WTC11 (cell line): ENCODE data around the gene PTN. TPM values are rescaled to one million over a fixed set of nuclear protein-coding genes. Genes with fewer than 3 reads are reported as not detected.

ENCODE experiments used
- ATAC-seq: fragments of 200-7000 bp; cut with Tn5 transposase; 2 replicates; pipeline ENCODE4 v1.10.0; 2021; ENCODE audit warnings: mild to moderate bottlenecking, moderate library complexity
- CTCF ChIA-PET: fragments of 300-600 bp; sonication (Branson Sonifier 250); formaldehyde crosslinking; loops from one replicate; lab custom pipeline; 2021; ENCODE audit warnings: antibody characterized with exemption; lab: Charles Lee
- POLR2A ChIA-PET: fragments of 350-600 bp; sonication (Branson Sonifier 250); formaldehyde crosslinking; loops from one replicate; lab custom pipeline; 2021; ENCODE audit warnings: antibody characterized with exemption; lab: Charles Lee
- DNase-seq: peaks from one replicate; pipeline ENCODE4 v3.0.0; 2021; ENCODE audit warnings: low spot score
- H3K27ac Mint-ChIP-seq: 2 replicates; pipeline ENCODE4 v1.8.0; 2021; ENCODE audit warnings: mixed read lengths
- H3K27me3 Mint-ChIP-seq: 2 replicates; pipeline ENCODE4 v1.8.0; 2021; ENCODE audit warnings: low read depth, mild to moderate bottlenecking, moderate library complexity, mixed read lengths
- H3K36me3 Mint-ChIP-seq: 2 replicates; pipeline ENCODE4 v1.8.0; 2021; ENCODE audit warnings: mixed read lengths
- H3K4me1 Mint-ChIP-seq: 2 replicates; pipeline ENCODE4 v1.8.0; 2022; ENCODE audit warnings: mixed read lengths
- H3K4me3 Mint-ChIP-seq: 2 replicates; pipeline ENCODE4 v1.8.0; 2021; ENCODE audit warnings: mild to moderate bottlenecking, moderate library complexity, mixed read lengths
- H3K9me3 Mint-ChIP-seq: 2 replicates; pipeline ENCODE4 v1.8.0; 2021; ENCODE audit warnings: mixed read lengths
- ATF2 ChIP-seq: sonication (generic); formaldehyde crosslinking; IDR thresholded peaks from 2 replicates; pipeline ENCODE4 v1.8.1; 2022; ENCODE audit warnings: low read depth, missing genetic modification reagents, borderline replicate concordance
- ATF6 ChIP-seq: sonication (generic); formaldehyde crosslinking; IDR thresholded peaks from 2 replicates; pipeline ENCODE4 v1.8.1; 2023; ENCODE audit warnings: mild to moderate bottlenecking, missing genetic modification reagents
- CBFB ChIP-seq: sonication (generic); formaldehyde crosslinking; IDR thresholded peaks from 2 replicates; pipeline ENCODE4 v1.8.1; 2022; ENCODE audit warnings: mild to moderate bottlenecking, low read depth, missing genetic modification reagents
- CTCF ChIP-seq: fragments of 200-600 bp; IDR thresholded peaks from 2 replicates; pipeline ENCODE4 v1.8.0; 2022; ENCODE audit warnings: antibody characterized with exemption
- EMX1 ChIP-seq: fragments of 250-450 bp; sonication (Bioruptor Pico); IDR thresholded peaks from 2 replicates; pipeline ENCODE4 v1.8.0; 2021; ENCODE audit warnings: mild to moderate bottlenecking
- ESRRA ChIP-seq: sonication (generic); formaldehyde crosslinking; IDR thresholded peaks from 2 replicates; pipeline ENCODE4 v1.8.1; 2022; ENCODE audit warnings: mild to moderate bottlenecking, missing genetic modification reagents, borderline replicate concordance
- ETV6 ChIP-seq: sonication (generic); formaldehyde crosslinking; IDR thresholded peaks from 2 replicates; pipeline ENCODE4 v1.8.1; 2022; ENCODE audit warnings: mild to moderate bottlenecking, missing genetic modification reagents
- FOXP1 ChIP-seq: sonication (generic); formaldehyde crosslinking; IDR thresholded peaks from 2 replicates; pipeline ENCODE4 v1.8.0; 2022; ENCODE audit warnings: missing genetic modification reagents, mild to moderate bottlenecking, moderate library complexity, borderline replicate concordance
- IRF2 ChIP-seq: sonication (generic); formaldehyde crosslinking; IDR thresholded peaks from 2 replicates; pipeline ENCODE4 v1.8.0; 2022; ENCODE audit warnings: low read depth, missing genetic modification reagents, borderline replicate concordance
- MYBL2 ChIP-seq: sonication (generic); formaldehyde crosslinking; IDR thresholded peaks from 2 replicates; pipeline ENCODE4 v1.8.1; 2023; ENCODE audit warnings: mild to moderate bottlenecking, moderate library complexity, missing genetic modification reagents
- NFYB ChIP-seq: sonication (generic); formaldehyde crosslinking; conservative IDR thresholded peaks from 2 replicates; pipeline ENCODE4 v1.8.0; 2022; ENCODE audit warnings: low read depth, missing genetic modification reagents
- NR1H2 ChIP-seq: sonication (generic); formaldehyde crosslinking; IDR thresholded peaks from 2 replicates; pipeline ENCODE4 v1.9.0; 2021; ENCODE audit warnings: mild to moderate bottlenecking, moderate library complexity, missing genetic modification reagents
- NR2C2 ChIP-seq: sonication (generic); formaldehyde crosslinking; IDR thresholded peaks from 2 replicates; pipeline ENCODE4 v1.8.0; 2022; ENCODE audit warnings: mild to moderate bottlenecking, missing genetic modification reagents
- RELA ChIP-seq: sonication (generic); formaldehyde crosslinking; IDR thresholded peaks from 2 replicates; pipeline ENCODE4 v1.8.1; 2022; ENCODE audit warnings: missing genetic modification reagents, mild to moderate bottlenecking, borderline replicate concordance
- RORB ChIP-seq: fragments of 250-450 bp; sonication (Bioruptor Pico); IDR thresholded peaks from 2 replicates; pipeline ENCODE4 v1.9.0; 2021; ENCODE audit warnings: mild to moderate bottlenecking
- TCF7 ChIP-seq: sonication (generic); formaldehyde crosslinking; IDR thresholded peaks from 2 replicates; pipeline ENCODE4 v1.8.0; 2022; ENCODE audit warnings: mild to moderate bottlenecking, low read depth, missing genetic modification reagents, moderate library complexity
- TEAD1 ChIP-seq: sonication (generic); formaldehyde crosslinking; IDR thresholded peaks from 2 replicates; pipeline ENCODE4 v1.8.0; 2022; ENCODE audit warnings: mild to moderate bottlenecking, missing genetic modification reagents
- TP53 ChIP-seq: sonication (generic); formaldehyde crosslinking; IDR thresholded peaks from 2 replicates; pipeline ENCODE4 v1.8.1; 2023; ENCODE audit warnings: mild to moderate bottlenecking, missing genetic modification reagents
- USF1 ChIP-seq: sonication (generic); formaldehyde crosslinking; IDR thresholded peaks from 2 replicates; pipeline ENCODE4 v1.8.0; 2022; ENCODE audit warnings: mild to moderate bottlenecking, missing genetic modification reagents
- ZBTB43 ChIP-seq: sonication (generic); formaldehyde crosslinking; IDR thresholded peaks from 2 replicates; pipeline ENCODE4 v1.8.1; 2023; ENCODE audit warnings: mild to moderate bottlenecking, missing genetic modification reagents
- ZNF423 ChIP-seq: fragments of 250-450 bp; sonication (Bioruptor Pico); IDR thresholded peaks from 2 replicates; pipeline ENCODE4 v2.1.2; 2022; ENCODE audit warnings: mild to moderate bottlenecking, moderate library complexity
- ZNF532 ChIP-seq: fragments of 250-450 bp; sonication (Bioruptor Pico); IDR thresholded peaks from 2 replicates; pipeline ENCODE4 v1.9.0; 2021; ENCODE audit warnings: mild to moderate bottlenecking, borderline replicate concordance
- total RNA-seq: library from RNA; stranded (reverse); gene quantifications from 3 replicates; pipeline ENCODE4 v1.2.3, GENCODE V29; 2021

Gene PTN
- total RNA-seq, 1 experiment from 2014 or later: 18.9 TPM

- no peak for TF ChIP-seq ZNF532
Measured at GRCh38 chr7:137304624-137305235, 38.8 kb downstream of the PTN start (continued).

GRCh38 chr7:137304165-137304564 lies 39.4 kb downstream of the PTN start:
- Mint-ChIP-seq H3K9me3 (no peaks in the 10 kb centered on the region), H3K36me3 (no peaks in the 10 kb centered on the region), H3K27ac (no peak overlapping the region), H3K4me3 (no peak overlapping the region), H3K4me1 (peaks cover 11% of the 10 kb centered on the region), H3K27me3 (no peaks in the 10 kb centered on the region)
- ChIA-PET POLR2A (no interaction called here), CTCF (interaction anchor here (1.4 to 1.8 kb wide), 3 partner anchors 15 to 135 kb away, joined by 3 to 8 read pairs (median 7); no protein-coding TSS in a partner anchor)
- no peak for TF ChIP-seq USF1
- no peak for TF ChIP-seq RORB
- TF ChIP-seq ESRRA (CRISPR knock-in tag): no peak
- no peak for TF ChIP-seq ETV6 (CRISPR knock-in tag)
- TF ChIP-seq IRF2: no peak
- no peak for TF ChIP-seq ATF6 (CRISPR knock-in tag)
- no peak for TF ChIP-seq FOXP1 (CRISPR knock-in tag)
- TF ChIP-seq NR2C2 (CRISPR knock-in tag): no peak
- TF ChIP-seq CBFB: no peak
- no peak for ATAC-seq
- no peak for DNase-seq

- no peaks in the 10 kb centered on the region for H3K27me3 Mint-ChIP-seq
- POLR2A ChIA-PET: no interaction called here
- peaks cover 28% of the 10 kb centered on the region for H3K4me1 Mint-ChIP-seq
- no peaks in the 10 kb centered on the region for H3K36me3 Mint-ChIP-seq
- no peak for DNase-seq
- H3K9me3 Mint-ChIP-seq: no peaks in the 10 kb centered on the region
- CTCF ChIA-PET: no interaction called here
- no peak overlapping the region for H3K27ac Mint-ChIP-seq
- no peak overlapping the region for H3K4me3 Mint-ChIP-seq
- no peak for ATAC-seq
- TF ChIP-seq TP53 (CRISPR knock-in tag) (no peak), RELA (CRISPR knock-in tag) (no peak), NR1H2 (CRISPR knock-in tag) (no peak), ZBTB43 (CRISPR knock-in tag) (no peak), FOXP1 (CRISPR knock-in tag) (no peak), NFYB (no peak), EMX1 (CRISPR knock-in tag) (no peak), MYBL2 (CRISPR knock-in tag) (no peak), ZNF423 (CRISPR knock-in tag) (no peak), TCF7 (CRISPR knock-in tag) (no peak), ATF2 (CRISPR knock-in tag) (no peak), TEAD1 (CRISPR knock-in tag) (no peak), CTCF (no peak)
Measured at GRCh38 chr7:137302081-137302480, 41.5 kb downstream of the PTN start.
